ENCODE data around the gene JADE3.
"Not testable (repeated sequence)": the region's sequence is repeated elsewhere in the genome, so short reads cannot be mapped to it uniquely, and the experiment has no call there.

JADE3 gene

DNA sequence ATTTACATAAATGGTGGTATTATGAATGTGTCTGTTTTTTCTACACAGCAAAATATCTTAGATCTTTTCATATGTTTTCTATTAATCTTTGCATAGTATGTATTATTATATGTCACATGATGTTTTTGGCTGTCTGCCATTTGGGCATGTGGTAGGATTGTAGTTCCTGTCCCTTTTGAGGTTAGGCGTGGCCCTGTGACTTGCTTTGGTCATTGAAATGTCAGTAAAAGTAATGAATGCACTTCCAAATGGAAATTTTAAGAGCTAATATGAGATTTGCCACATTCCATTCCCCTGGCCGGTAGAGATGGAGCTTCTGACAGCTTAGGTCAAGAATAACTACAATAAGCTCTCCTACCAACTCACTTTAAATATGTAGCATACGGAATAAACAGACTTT lies 45.1 kb downstream of the JADE3 start:
- no peak overlapping the region for H3K27ac ChIP-seq
- TF ChIP-seq, protein P1, sequence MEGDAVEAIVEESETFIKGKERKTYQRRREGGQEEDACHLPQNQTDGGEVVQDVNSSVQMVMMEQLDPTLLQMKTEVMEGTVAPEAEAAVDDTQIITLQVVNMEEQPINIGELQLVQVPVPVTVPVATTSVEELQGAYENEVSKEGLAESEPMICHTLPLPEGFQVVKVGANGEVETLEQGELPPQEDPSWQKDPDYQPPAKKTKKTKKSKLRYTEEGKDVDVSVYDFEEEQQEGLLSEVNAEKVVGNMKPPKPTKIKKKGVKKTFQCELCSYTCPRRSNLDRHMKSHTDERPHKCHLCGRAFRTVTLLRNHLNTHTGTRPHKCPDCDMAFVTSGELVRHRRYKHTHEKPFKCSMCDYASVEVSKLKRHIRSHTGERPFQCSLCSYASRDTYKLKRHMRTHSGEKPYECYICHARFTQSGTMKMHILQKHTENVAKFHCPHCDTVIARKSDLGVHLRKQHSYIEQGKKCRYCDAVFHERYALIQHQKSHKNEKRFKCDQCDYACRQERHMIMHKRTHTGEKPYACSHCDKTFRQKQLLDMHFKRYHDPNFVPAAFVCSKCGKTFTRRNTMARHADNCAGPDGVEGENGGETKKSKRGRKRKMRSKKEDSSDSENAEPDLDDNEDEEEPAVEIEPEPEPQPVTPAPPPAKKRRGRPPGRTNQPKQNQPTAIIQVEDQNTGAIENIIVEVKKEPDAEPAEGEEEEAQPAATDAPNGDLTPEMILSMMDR (conservative IDR thresholded peaks at IDR 0.05) = no peak

DNA sequence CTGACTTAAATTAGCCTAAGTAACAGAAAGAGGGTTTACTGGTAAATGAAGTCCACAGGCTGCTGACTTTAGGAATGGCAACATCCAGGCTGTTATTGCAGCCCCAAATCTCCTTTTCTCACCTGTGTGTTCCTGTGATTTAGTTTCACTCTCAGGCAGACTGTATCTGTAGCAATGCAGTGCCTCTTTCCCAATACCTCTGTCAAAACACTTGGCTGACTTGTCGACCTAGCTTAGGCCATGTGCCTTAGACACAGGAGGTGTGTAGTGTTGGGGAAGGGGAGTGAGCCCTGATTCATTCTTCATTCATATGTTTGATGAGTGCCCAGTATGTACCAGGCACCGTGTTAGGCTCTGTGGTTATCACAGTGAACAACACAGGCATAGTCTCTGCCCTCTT lies 46.9 kb downstream of the JADE3 start:
- TF ChIP-seq, protein P1 (conservative IDR thresholded peaks at IDR 0.05) = no peak
- no peak overlapping the region for H3K27ac ChIP-seq

DNA sequence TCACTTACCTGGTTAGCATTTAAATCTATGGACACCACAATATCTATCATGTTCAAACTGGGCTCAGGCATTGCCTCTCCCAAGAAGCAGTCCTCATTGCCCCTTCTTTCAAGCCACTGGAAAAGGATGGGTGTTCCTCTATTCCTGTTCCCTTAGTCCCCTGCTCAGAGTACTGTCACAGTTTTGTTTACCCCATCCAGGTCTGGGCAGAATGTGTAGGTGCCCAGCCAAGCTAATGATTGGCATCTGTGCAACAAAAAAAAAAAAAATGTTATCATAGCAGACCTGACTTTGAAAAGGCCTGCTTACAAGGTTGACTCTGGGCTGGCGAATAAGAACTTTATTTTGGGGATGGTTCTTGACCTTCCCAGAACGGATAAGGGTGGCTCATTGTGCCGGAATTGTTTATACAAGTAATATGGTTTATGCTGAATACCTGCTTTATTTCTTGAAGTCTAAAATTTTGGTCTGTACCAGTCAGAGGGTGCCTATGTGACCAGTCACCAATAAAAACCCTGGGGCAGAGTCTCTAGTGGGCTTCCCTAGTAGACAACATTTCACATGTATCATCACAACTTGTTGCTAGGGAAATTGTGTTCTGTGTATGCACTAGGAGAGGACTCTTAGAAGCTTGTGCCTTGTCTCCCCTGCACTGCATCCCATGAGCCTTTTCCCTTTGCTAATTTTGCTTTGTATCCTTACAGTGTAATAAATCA lies 47.9 kb downstream of the JADE3 start:
- H3K27ac ChIP-seq = no peak overlapping the region
- TF ChIP-seq, protein P1 (conservative IDR thresholded peaks at IDR 0.05) = no peak

DNA sequence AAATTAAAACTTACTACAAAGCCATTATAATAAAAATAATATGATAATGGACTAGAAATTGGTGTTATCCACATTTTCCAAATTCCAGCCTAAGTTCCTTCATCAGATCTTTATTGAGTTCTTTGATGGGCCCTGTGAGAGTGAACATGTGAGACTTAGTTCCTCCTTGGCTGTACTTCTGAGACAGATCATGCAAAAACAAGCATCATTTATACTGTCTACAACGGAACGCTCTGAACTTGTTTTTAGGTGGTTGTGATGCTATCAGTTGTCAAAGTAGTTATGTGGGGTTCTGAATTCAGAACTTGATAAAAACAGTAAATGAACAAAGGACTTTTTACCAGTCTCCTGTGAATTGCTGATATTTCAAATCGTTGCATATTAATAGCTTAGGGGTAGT lies 48.9 kb downstream of the JADE3 start:
- no peak overlapping the region for H3K27ac ChIP-seq

DNA sequence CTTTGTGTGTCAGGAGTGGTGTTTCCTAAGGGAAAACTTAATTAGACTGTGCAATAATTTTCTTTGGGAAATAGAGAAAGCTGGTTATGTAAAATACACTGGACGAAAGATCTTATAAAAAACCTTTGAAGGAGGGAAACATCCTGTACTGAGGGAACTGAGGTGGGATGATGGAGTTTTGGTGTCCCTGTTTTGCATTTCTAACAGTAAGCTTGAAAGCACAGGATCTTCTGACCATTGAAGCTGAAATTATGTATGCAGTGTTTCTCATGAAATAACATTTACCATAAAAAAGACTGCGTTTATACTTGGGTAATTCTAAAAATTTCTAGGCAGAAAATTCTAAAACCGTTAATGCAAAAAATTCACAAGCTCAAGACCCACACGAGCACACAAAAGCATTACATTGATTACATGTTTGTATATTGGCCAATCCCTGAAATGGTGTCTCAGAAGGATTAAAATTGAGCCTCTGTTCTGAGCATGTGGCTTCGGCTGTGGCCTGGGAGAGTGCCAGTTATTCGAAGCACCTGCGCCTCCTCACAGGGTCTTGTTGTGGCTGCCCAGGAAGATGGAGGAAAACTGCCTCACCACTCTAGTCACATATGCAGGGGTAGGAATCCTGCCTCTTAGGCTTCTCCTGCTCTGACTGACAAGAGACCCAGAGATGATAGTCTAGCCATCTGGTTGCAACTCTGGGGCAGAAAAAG lies 49.5 kb downstream of the JADE3 start:
- TF ChIP-seq, protein P1 (conservative IDR thresholded peaks at IDR 0.05) = no peak
- H3K27ac ChIP-seq = no peak overlapping the region

More for the DNA sequence above, 48.9 kb downstream of the JADE3 start:
- TF ChIP-seq, protein P1 (conservative IDR thresholded peaks at IDR 0.05) = no peak

DNA sequence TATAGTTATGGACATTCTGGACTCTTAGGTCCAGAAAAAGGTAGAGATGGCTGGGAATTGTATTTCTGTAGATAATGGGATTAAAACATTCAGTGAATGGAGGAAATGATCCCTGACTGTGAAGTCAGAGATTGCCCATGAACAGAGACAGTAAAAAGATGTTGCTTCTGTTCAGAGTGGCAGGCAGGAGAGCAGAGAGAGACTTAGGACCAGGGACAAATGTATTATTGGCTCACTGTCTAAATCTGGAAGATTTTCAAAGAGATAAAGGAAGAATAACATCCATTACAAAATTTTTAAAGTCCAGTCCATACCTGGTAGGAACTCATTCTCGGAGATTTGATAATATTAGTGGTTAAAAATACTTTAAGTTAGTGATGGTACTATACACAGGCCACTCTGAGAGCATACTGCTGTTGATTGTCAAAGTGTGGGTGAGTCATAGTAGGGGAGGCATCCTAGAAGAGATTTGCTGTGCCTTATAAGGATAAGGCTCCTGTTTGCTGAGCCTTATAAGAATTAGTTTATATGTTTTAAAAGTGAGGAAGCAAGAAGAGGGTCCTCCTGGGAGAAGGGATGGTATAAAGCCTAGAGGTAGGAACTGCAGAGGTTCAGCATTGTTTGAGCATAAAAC lies 53.0 kb downstream of the JADE3 start:
- no peak overlapping the region for H3K27ac ChIP-seq
- TF ChIP-seq, protein P1 (conservative IDR thresholded peaks at IDR 0.05) = no peak

DNA sequence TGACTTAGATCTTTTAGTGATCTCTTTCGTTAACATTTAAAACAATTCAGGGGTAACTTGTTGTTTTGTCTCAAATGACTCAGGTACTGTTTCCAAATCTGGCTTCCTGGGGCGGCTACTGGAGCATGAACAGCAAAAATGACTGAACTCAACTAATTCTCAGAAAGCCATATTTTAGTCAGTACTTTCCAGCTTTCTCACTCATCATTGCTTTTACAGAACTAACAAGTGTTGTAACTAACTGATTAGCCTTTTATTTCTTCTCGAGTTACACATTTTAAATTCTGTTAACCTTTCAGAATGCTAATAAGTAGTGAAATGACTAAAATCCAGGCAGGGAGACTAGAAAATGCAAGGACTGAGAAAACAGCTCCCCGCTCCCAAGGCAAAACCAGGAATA lies 55.3 kb downstream of the JADE3 start:
- TF ChIP-seq, protein P1 (conservative IDR thresholded peaks at IDR 0.05) = no peak
- H3K27ac ChIP-seq = no peak overlapping the region

DNA sequence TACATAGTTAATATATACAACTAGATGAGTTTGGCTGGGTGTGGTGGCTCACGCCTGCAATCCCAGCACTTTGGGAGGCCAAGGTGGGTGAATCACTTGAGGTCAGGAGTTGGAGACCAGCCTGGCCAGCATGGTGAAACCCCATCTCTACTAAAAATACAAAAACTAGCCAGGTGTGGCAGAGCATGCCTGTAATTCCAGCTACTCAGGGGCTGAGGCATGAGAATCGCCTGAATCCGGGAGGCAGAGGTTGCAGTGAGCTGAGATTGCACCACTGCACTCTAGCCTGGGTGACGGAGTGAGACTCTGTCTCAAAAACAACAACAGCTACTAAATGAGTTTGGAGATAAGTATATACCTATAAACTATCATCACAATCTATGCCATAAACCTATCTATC lies 64.8 kb downstream of the JADE3 start:
- not testable (repeated sequence) for H3K27ac ChIP-seq

All from VCaP (cell line).